ENCODE results near the gene CYB561D1. TPM values are rescaled to one million over a fixed set of nuclear protein-coding genes. Genes with fewer than 3 reads are reported as not detected.

The CYB561D1 gene
- total and polyA plus RNA-seq, 2 of the 8 experiments (the other 6 are each of a cell fraction or from before 2014, with no cell fraction given) = 3.6 to 3.8 TPM

DNA sequence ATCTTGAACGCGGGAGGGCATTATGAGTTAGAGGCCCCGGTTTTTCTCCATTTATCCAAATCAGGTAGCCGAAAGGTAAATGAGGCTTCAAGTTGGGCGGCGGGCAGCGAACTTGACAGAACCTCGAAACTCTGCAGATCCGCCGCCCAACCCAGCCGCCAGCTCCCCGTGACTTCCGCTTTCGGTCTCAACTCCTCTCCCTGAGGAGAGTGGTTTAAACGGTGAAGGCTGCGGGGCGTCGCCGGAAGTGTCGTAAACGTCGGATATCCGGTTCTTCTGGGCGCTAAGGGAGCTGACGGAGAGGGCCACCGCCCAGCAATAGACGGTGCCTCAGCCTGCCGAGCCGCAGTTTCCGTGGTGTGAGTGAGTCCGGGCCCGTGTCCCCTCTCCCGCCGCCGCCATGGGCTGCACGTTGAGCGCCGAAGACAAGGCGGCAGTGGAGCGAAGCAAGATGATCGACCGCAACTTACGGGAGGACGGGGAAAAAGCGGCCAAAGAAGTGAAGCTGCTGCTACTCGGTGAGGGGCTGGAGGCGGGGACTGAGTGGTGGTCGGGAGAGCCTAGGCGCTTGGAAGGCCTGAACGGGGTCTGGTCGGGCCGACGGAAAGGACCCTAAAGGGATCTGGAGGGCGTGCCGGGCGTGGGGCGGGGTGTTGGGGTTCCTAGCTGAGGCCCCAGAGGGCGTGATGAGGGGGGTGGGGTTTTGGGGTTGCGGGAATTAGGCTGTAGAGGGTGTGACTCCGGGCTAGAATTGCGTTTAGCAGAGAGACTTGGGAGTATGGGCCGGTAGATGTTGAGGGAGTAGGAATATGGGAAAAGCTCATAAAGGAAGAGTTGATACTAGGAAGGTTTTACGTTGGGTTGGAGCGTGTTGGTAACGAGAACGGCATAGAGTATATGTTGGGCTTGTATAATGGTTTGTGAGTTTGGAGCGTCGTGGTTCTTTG, 54.7 kb downstream of the CYB561D1 start, which contains the start of gene GNAI3 (continued):
- TF ChIP-seq HDAC6 (IDR thresholded peaks at IDR 0.05; ENCODE audit: low read depth, low read length) = no peak
- TF ChIP-seq, protein P1, sequence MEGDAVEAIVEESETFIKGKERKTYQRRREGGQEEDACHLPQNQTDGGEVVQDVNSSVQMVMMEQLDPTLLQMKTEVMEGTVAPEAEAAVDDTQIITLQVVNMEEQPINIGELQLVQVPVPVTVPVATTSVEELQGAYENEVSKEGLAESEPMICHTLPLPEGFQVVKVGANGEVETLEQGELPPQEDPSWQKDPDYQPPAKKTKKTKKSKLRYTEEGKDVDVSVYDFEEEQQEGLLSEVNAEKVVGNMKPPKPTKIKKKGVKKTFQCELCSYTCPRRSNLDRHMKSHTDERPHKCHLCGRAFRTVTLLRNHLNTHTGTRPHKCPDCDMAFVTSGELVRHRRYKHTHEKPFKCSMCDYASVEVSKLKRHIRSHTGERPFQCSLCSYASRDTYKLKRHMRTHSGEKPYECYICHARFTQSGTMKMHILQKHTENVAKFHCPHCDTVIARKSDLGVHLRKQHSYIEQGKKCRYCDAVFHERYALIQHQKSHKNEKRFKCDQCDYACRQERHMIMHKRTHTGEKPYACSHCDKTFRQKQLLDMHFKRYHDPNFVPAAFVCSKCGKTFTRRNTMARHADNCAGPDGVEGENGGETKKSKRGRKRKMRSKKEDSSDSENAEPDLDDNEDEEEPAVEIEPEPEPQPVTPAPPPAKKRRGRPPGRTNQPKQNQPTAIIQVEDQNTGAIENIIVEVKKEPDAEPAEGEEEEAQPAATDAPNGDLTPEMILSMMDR (IDR thresholded peaks at IDR 0.05; ENCODE audit: control extremely low read depth in 1 of 3, insufficient read depth in 1 of 3, low read depth in 1 of 3, low read length in 3 of 3) = peak in 1 of 3 experiments; percentile 1; a peak in 1 of 4 replicates
- TF ChIP-seq HDAC2 (IDR thresholded peaks at IDR 0.05; ENCODE audit: borderline replicate concordance in 1 of 2, low read depth in 2 of 2, low read length in 2 of 2) = peak in 1 of 2 experiments; percentile 84; a peak in 1 of 4 replicates
- TF ChIP-seq JUN (IDR thresholded peaks at IDR 0.05; ENCODE audit: low read depth, low read length) = no peak
- no peak for TF ChIP-seq SIRT6 (IDR thresholded peaks at IDR 0.05; ENCODE audit: low read length)
- no peak for TF ChIP-seq MAFK (IDR thresholded peaks at IDR 0.05; ENCODE audit: low read depth, low read length)
- no peak for TF ChIP-seq NANOG (IDR thresholded peaks at IDR 0.05; ENCODE audit: insufficient read depth, low read depth, low read length, poor library complexity, severe bottlenecking)
- peak; percentile 32; the same call in 1 of the 2 replicates for TF ChIP-seq KDM5A (IDR thresholded peaks at IDR 0.05; ENCODE audit: low read length)
- TF ChIP-seq SP2 (IDR thresholded peaks at IDR 0.05; ENCODE audit: low read length) = no peak
- TF ChIP-seq RXRA (IDR thresholded peaks at IDR 0.05; ENCODE audit: insufficient read depth, low read depth, low read length) = no peak
- TF ChIP-seq CHD2 (IDR thresholded peaks at IDR 0.05; ENCODE audit: low read length) = no peak
- TF ChIP-seq TEAD4 (IDR thresholded peaks at IDR 0.05; ENCODE audit: low read depth, low read length) = no peak
- TF ChIP-seq TAF7 (optimal IDR thresholded peaks at IDR 0.05; ENCODE audit: borderline replicate concordance, low read depth, low read length) = peak; percentile 79
- no peak for TF ChIP-seq SP4 (IDR thresholded peaks at IDR 0.05; ENCODE audit: low read length)
- no peak for TF ChIP-seq SRF (IDR thresholded peaks at IDR 0.05; ENCODE audit: low read depth, low read length)
- TF ChIP-seq RFX5 (IDR thresholded peaks at IDR 0.05; ENCODE audit: borderline replicate concordance, low read depth, low read length) = no peak
- TF ChIP-seq POLR2AphosphoS5 (IDR thresholded peaks at IDR 0.05; ENCODE audit: low read depth, low read length) = peak; percentile 90
- peak; percentile 31; the same call in 1 of the 2 replicates for TF ChIP-seq GTF2F1 (IDR thresholded peaks at IDR 0.05; ENCODE audit: borderline replicate concordance, low read depth, low read length)
- no peak for TF ChIP-seq RNF2 (IDR thresholded peaks at IDR 0.05; ENCODE audit: borderline replicate concordance, low read depth, low read length, missing control alignments, poor library complexity, severe bottlenecking)
- no peak for TF ChIP-seq CHD1 (IDR thresholded peaks at IDR 0.05; ENCODE audit: low read depth, low read length)
- TF ChIP-seq FOSL1 (IDR thresholded peaks at IDR 0.05; ENCODE audit: insufficient read depth, low read depth, low read length) = no peak

Measured in H1 (cell line).